ENCODE data around the gene L2HGDH. TPM values are rescaled to one million over a fixed set of nuclear protein-coding genes. Genes with fewer than 3 reads are reported as not detected.

The L2HGDH gene
- total RNA-seq, 1 experiment from 2014 or later, result 16.9 TPM

DNA sequence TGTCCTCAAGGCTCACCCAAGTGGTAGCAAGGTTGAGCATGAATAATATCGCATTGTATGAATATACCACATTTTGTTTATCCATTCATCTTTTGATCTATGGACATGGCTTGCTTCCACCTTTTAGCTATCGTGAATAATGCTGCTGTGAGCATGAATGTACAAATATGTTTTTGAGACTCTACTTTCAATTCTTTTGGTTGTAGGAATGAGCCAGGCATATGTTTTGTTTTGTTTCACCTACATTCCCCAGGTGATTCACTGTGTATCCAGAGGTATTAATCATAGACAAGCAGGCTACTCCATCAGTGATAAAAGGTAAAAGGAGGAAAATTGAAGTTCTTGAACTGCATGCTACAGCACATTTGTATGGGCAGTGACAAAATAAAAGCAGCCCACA lies 48.8 kb upstream of the L2HGDH start:
- Histone ChIP-seq H3K4me2 (ENCODE audit: low read length) (no peak overlapping the region), H3K27ac (ENCODE audit: low read depth, low read length) (no peak overlapping the region), H3K9me2 (ENCODE audit: insufficient read depth) (no peaks in the 10 kb centered on the region), H2AFZ (ENCODE audit: low read depth, low read length, poor library complexity, severe bottlenecking) (no peak overlapping the region), H3K4me1 (ENCODE audit: control insufficient read depth in 1 of 2, insufficient read depth in 2 of 2, low read length in 2 of 2) (peaks cover 9 to 29% of the 10 kb centered on the region in 2 experiments), H3K4me3 (replicated peaks in 1 of 2; ENCODE audit: low read depth in 1 of 2, low read length in 2 of 2) (no peak overlapping the region), H3K9me3 (ENCODE audit: control insufficient read depth in 1 of 2, insufficient read depth in 1 of 2, low read depth in 1 of 2, low read length in 2 of 2) (no peaks in the 10 kb centered on the region), H4K20me1 (ENCODE audit: insufficient read depth) (no peaks in the 10 kb centered on the region), H3K27me3 (ENCODE audit: insufficient read depth, low read length) (no peaks in the 10 kb centered on the region), H3K9ac (ENCODE audit: low read length) (no peak overlapping the region), H3K36me3 (ENCODE audit: control insufficient read depth in 1 of 2, insufficient read depth in 2 of 2, low read length in 2 of 2) (no peaks in the 10 kb centered on the region), H3K79me2 (ENCODE audit: insufficient read depth, low read length) (no peaks in the 10 kb centered on the region)
- ChIA-PET RAD21 (ENCODE audit: low non-redundant PET in 1 of 2, low total read pairs in 2 of 2, uncharacterized antibody in 2 of 2, unreplicated experiment in 2 of 2) (no interaction called here), CTCF (no interaction called here), POLR2A (no interaction called here)
- BruUV-seq (replicated peaks), result no TSS peak
- DNase-seq (ENCODE audit: low read depth, low spot score) (no peak), ATAC-seq (no peak)
- no peak for TF ChIP-seq ZNF274 (IDR thresholded peaks at IDR 0.05; ENCODE audit: low read depth, low read length)
- TF ChIP-seq CEBPB (IDR thresholded peaks at IDR 0.05; ENCODE audit: low read depth), result no peak
- no peak for TF ChIP-seq ELF1 (IDR thresholded peaks at IDR 0.05; ENCODE audit: borderline replicate concordance, low read depth)
- TF ChIP-seq EZH2phosphoT487 (IDR thresholded peaks at IDR 0.05; ENCODE audit: borderline replicate concordance), result no peak
- no peak for TF ChIP-seq CBX3 (IDR thresholded peaks at IDR 0.05; ENCODE audit: low read depth)
- TF ChIP-seq, protein P1, sequence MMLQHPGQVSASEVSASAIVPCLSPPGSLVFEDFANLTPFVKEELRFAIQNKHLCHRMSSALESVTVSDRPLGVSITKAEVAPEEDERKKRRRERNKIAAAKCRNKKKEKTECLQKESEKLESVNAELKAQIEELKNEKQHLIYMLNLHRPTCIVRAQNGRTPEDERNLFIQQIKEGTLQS (IDR thresholded peaks at IDR 0.05), result no peak
- intact Hi-C loops (cut with micrococcal nuclease), result no loop called here

DNA sequence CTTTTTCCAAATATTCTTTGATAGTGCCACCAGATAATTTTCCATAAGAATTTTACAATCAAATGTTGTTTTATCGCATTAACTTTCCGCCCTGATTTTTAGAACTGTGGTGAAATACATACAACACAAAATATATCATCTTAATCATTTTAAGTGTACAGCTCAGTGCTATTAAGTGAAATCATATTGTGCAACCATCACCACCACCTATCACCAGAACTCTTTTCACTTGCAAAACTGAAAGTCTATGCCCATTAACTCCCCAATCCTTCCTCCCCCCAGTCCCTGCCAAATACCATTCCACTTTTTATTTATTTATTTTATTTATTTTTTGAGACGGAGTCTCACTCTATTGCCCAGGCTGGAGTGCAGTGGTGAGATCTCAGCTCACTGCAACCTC lies 48.1 kb upstream of the L2HGDH start:
- ChIA-PET CTCF (interaction anchor here (0.6 kb wide), 1 partner anchor 15 kb away, joined by 3 read pairs; no protein-coding TSS in a partner anchor), POLR2A (no interaction called here), RAD21 (ENCODE audit: low non-redundant PET in 1 of 2, low total read pairs in 2 of 2, uncharacterized antibody in 2 of 2, unreplicated experiment in 2 of 2) (no interaction called here)
- no peak overlapping the region for H2AFZ ChIP-seq (ENCODE audit: low read depth, low read length, poor library complexity, severe bottlenecking)
- no peaks in the 10 kb centered on the region for H4K20me1 ChIP-seq (ENCODE audit: insufficient read depth)
- TF ChIP-seq CBX3 (IDR thresholded peaks at IDR 0.05; ENCODE audit: low read depth) (no peak), RAD21 (IDR thresholded peaks at IDR 0.05; ENCODE audit: low read depth) (no peak), ELF1 (IDR thresholded peaks at IDR 0.05; ENCODE audit: borderline replicate concordance, low read depth) (no peak), EZH2 (IDR thresholded peaks at IDR 0.05) (no peak), SP1 (IDR thresholded peaks at IDR 0.05; ENCODE audit: low read depth) (no peak), JUND (IDR thresholded peaks at IDR 0.05) (no peak), YY1 (IDR thresholded peaks at IDR 0.05; ENCODE audit: extremely low read depth, insufficient replicate concordance, low read depth, low read length) (no peak), ZFX (IDR thresholded peaks at IDR 0.05) (no peak), SRF (IDR thresholded peaks at IDR 0.05; ENCODE audit: low read depth) (no peak), FOSL1 (IDR thresholded peaks at IDR 0.05; ENCODE audit: low read depth) (no peak), EGR1 (IDR thresholded peaks at IDR 0.05; ENCODE audit: low read depth) (no peak), SIN3A (IDR thresholded peaks at IDR 0.05; ENCODE audit: low read depth) (no peak)
- TF ChIP-seq, protein P2, sequence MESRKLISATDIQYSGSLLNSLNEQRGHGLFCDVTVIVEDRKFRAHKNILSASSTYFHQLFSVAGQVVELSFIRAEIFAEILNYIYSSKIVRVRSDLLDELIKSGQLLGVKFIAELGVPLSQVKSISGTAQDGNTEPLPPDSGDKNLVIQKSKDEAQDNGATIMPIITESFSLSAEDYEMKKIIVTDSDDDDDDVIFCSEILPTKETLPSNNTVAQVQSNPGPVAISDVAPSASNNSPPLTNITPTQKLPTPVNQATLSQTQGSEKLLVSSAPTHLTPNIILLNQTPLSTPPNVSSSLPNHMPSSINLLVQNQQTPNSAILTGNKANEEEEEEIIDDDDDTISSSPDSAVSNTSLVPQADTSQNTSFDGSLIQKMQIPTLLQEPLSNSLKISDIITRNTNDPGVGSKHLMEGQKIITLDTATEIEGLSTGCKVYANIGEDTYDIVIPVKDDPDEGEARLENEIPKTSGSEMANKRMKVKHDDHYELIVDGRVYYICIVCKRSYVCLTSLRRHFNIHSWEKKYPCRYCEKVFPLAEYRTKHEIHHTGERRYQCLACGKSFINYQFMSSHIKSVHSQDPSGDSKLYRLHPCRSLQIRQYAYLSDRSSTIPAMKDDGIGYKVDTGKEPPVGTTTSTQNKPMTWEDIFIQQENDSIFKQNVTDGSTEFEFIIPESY (IDR thresholded peaks at IDR 0.05; ENCODE audit: extremely low read depth, insufficient replicate concordance, low read length), result no peak
- TF ChIP-seq, protein P3, sequence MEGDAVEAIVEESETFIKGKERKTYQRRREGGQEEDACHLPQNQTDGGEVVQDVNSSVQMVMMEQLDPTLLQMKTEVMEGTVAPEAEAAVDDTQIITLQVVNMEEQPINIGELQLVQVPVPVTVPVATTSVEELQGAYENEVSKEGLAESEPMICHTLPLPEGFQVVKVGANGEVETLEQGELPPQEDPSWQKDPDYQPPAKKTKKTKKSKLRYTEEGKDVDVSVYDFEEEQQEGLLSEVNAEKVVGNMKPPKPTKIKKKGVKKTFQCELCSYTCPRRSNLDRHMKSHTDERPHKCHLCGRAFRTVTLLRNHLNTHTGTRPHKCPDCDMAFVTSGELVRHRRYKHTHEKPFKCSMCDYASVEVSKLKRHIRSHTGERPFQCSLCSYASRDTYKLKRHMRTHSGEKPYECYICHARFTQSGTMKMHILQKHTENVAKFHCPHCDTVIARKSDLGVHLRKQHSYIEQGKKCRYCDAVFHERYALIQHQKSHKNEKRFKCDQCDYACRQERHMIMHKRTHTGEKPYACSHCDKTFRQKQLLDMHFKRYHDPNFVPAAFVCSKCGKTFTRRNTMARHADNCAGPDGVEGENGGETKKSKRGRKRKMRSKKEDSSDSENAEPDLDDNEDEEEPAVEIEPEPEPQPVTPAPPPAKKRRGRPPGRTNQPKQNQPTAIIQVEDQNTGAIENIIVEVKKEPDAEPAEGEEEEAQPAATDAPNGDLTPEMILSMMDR (IDR thresholded peaks at IDR 0.05 in 2 of 3, conservative IDR thresholded peaks at IDR 0.05 in 1 of 3; ENCODE audit: borderline replicate concordance in 1 of 3, insufficient read depth in 1 of 3, low read depth in 2 of 3, low read length in 2 of 3), result no peak
- no TSS peak for BruUV-seq (replicated peaks)
- H3K4me1 ChIP-seq (ENCODE audit: control insufficient read depth in 1 of 2, insufficient read depth in 2 of 2, low read length in 2 of 2), result peaks cover 8 to 21% of the 10 kb centered on the region in 2 experiments
- no peaks in the 10 kb centered on the region for H3K9me3 ChIP-seq (ENCODE audit: control insufficient read depth in 1 of 2, insufficient read depth in 1 of 2, low read depth in 1 of 2, low read length in 2 of 2)
- no peaks in the 10 kb centered on the region for H3K9me2 ChIP-seq (ENCODE audit: insufficient read depth)
- no peaks in the 10 kb centered on the region for H3K36me3 ChIP-seq (ENCODE audit: control insufficient read depth in 1 of 2, insufficient read depth in 2 of 2, low read length in 2 of 2)
- no peak overlapping the region for H3K27ac ChIP-seq (ENCODE audit: low read depth, low read length)
- no peak overlapping the region for H3K4me2 ChIP-seq (ENCODE audit: low read length)
- H3K79me2 ChIP-seq (ENCODE audit: insufficient read depth, low read length), result no peaks in the 10 kb centered on the region
- intact Hi-C loops (cut with micrococcal nuclease), result no loop called here
- no peak for DNase-seq (ENCODE audit: low read depth, low spot score)
- H3K9ac ChIP-seq (ENCODE audit: low read length), result no peak overlapping the region
- H3K4me3 ChIP-seq (replicated peaks in 1 of 2; ENCODE audit: low read depth in 1 of 2, low read length in 2 of 2), result no peak overlapping the region
- no peak for ATAC-seq
- H3K27me3 ChIP-seq (ENCODE audit: insufficient read depth, low read length), result no peaks in the 10 kb centered on the region

All from HCT116 (cell line).